Esophagus squamous epithelium (tissue), 5 donors: Measurements from ENCODE around the gene NCR1. TPM values are rescaled to one million over a fixed set of nuclear protein-coding genes. Genes with fewer than 3 reads are reported as not detected.
"Not testable (repeated sequence)": the region's sequence is repeated elsewhere in the genome, so short reads cannot be mapped to it uniquely, and the experiment has no call there.

Experiments used
- DNase-seq: peaks from one replicate; lab custom pipeline; 2025; lab: John Stamatoyannopoulos, UW
- H3K27ac ChIP-seq, 4 donors: fragments of 200-600 bp; sonication (generic); one replicate each; pipeline ENCODE4 v1.5.1; 2016 to 2019; ENCODE audit warnings: mild to moderate bottlenecking in 1 of 4
- H3K27me3 ChIP-seq, 4 donors: fragments of 200-600 bp; sonication (generic); 1 replicate in 3 of 4; 2 replicates in 1 of 4; pipeline versions ENCODE4 v1.5.1 to v1.6.0; 2017 to 2021; ENCODE audit warnings: antibody characterized with exemption in 1 of 4
- H3K36me3 ChIP-seq, 3 donors: fragments of 200-600 bp; sonication (generic); one replicate each; pipeline ENCODE4 v1.5.1; 2016 to 2019
- H3K4me1 ChIP-seq, 3 donors: fragments of 200-600 bp; sonication (generic); one replicate each; pipeline ENCODE4 v1.5.1; 2017 to 2019
- H3K4me3 ChIP-seq, 4 donors: fragments of 200-600 bp; sonication (generic); 1 replicate in 3 of 4; 2 replicates in 1 of 4; pipeline ENCODE4 v1.5.1; 2016 to 2019; ENCODE audit warnings: mild to moderate bottlenecking in 2 of 4, moderate library complexity in 1 of 4
- H3K9me3 ChIP-seq, 3 donors: fragments of 200-600 bp; sonication (generic); one replicate each; pipeline ENCODE4 v1.5.1; 2016 to 2019
- CTCF ChIP-seq, 6 experiments: fragments of 450-650 bp in 4 of 6; fragments of 200-600 bp in 2 of 6; sonication (generic) in 2 of 6; IDR thresholded peaks; one replicate each; pipeline ENCODE4 v1.5.1; 2016 to 2019; ENCODE audit warnings: antibody characterized with exemption in 6 of 6, mild to moderate bottlenecking in 4 of 6, moderate library complexity in 4 of 6
- POLR2A ChIP-seq, 4 donors: fragments of 450-650 bp; IDR thresholded peaks; one replicate each; pipeline ENCODE4 v1.6.1; 2017; ENCODE audit warnings: antibody characterized with exemption in 4 of 4, mild to moderate bottlenecking in 4 of 4, moderate library complexity in 3 of 4
- WGBS, 2 donors: methylation state at CpG; one replicate each; pipeline ENCODE4 v1.1.5; 2018; 5-methylcytosine and 5-hydroxymethylcytosine counted together
- intact Hi-C: fragments of 100-400 bp; cut with DNase I; formaldehyde crosslinking; loops from one replicate; pipeline ENCODE4 v1.15.0; 2022
- total RNA-seq, 4 donors: library from RNA; depleted of rRNA; stranded (reverse); fragments of >200 nt; gene quantifications; one replicate each; pipeline ENCODE4 v1.1.0, GENCODE V29; 2016
- donor health status: DM: yes; HTN: yes; CAD: no.

The NCR1 gene
- total RNA-seq: not detected

- DNase-seq: no peak
Observed at GRCh38 chr19:54905803-54906511, at the start of gene NCR1. TSS of gene NCR1 (plus strand) at chr19:54906148. CDS start at chr19:54906188, 40 bp downstream.

GRCh38 chr19:54858476-54858875 is 47.5 kb upstream of the NCR1 start:
- intact Hi-C loops, H3K27me3 ChIP-seq, H3K27ac ChIP-seq, H3K4me1 ChIP-seq, H3K9me3 ChIP-seq, DNase-seq, H3K36me3 ChIP-seq, H3K4me3 ChIP-seq: not testable (repeated sequence)
- 67% methylated on average over 1 of the region's 3 CpGs; no CpG with 5 or more reads in 1 of the 2 donors for WGBS, 2 donors

More at GRCh38 chr19:54905803-54906511, at the start of gene NCR1:
- Histone ChIP-seq H3K4me1 (no peaks in the 10 kb centered on the region), H3K27ac (no peak within 1 kb of the TSS), H3K4me3 (no peak within 1 kb of the TSS), H3K36me3 (no peaks in the 10 kb centered on the region), H3K9me3 (no peaks in the 10 kb centered on the region), H3K27me3 (no peaks in the 10 kb centered on the region)
- TF ChIP-seq POLR2A (IDR thresholded peaks at IDR 0.05): no peak
- TF ChIP-seq CTCF (IDR thresholded peaks at IDR 0.05): no peak
- 32 to 38% methylated on average over 5 to 12 of the region's 22 CpGs for WGBS, 2 donors
- intact Hi-C loops: no loop called here

- H3K27ac ChIP-seq, H3K27me3 ChIP-seq, H3K36me3 ChIP-seq, H3K9me3 ChIP-seq, intact Hi-C loops, H3K4me1 ChIP-seq, DNase-seq, H3K4me3 ChIP-seq: not testable (repeated sequence)
- WGBS, 2 donors: 50% methylated on average over 4 of the region's 7 CpGs; no CpG with 5 or more reads in 1 of the 2 donors
Observed at GRCh38 chr19:54859421-54859820, 46.5 kb upstream of the NCR1 start.

GRCh38 chr19:54863459-54863858 is 42.5 kb upstream of the NCR1 start:
- H3K4me3 ChIP-seq, intact Hi-C loops, DNase-seq, H3K27me3 ChIP-seq, H3K27ac ChIP-seq, H3K36me3 ChIP-seq, H3K9me3 ChIP-seq, H3K4me1 ChIP-seq: not testable (repeated sequence)
- 79% methylated on average over 2 of the region's 3 CpGs; no CpG with 5 or more reads in 1 of the 2 donors for WGBS, 2 donors

- no peaks in the 10 kb centered on the region for H3K36me3 ChIP-seq
- 49 to 53% methylated on average over 3 of the region's 3 CpGs for WGBS, 2 donors
Observed at GRCh38 chr19:54871696-54872095, 34.3 kb upstream of the NCR1 start.

GRCh38 chr19:54873990-54874389 is 32.0 kb upstream of the NCR1 start, which contains the start of gene FCAR:
TSS of gene FCAR (plus strand) at chr19:54874235. CDS start at chr19:54874290, 55 bp downstream.
- no peak within 1 kb of the TSS for H3K4me3 ChIP-seq
- DNase-seq: no peak
- H3K4me1 ChIP-seq: no peaks in the 10 kb centered on the region
- H3K9me3 ChIP-seq: no peaks in the 10 kb centered on the region
- H3K36me3 ChIP-seq: no peaks in the 10 kb centered on the region
- intact Hi-C loops: no loop called here
- H3K27ac ChIP-seq: no peak within 1 kb of the TSS
- TF ChIP-seq CTCF (IDR thresholded peaks at IDR 0.05): no peak
- 62 to 78% methylated on average over 8 of the region's 8 CpGs for WGBS, 2 donors
- no peaks in the 10 kb centered on the region for H3K27me3 ChIP-seq

More at GRCh38 chr19:54871696-54872095, 34.3 kb upstream of the NCR1 start:
- intact Hi-C loops: no loop called here
- H3K27ac ChIP-seq: no peak overlapping the region
- H3K9me3 ChIP-seq: no peaks in the 10 kb centered on the region
- TF ChIP-seq CTCF (IDR thresholded peaks at IDR 0.05) (no peak), POLR2A (IDR thresholded peaks at IDR 0.05) (no peak)
- peaks cover 0 to 3% (median 0%) of the 10 kb centered on the region in 4 donors for H3K27me3 ChIP-seq
- H3K4me1 ChIP-seq: no peaks in the 10 kb centered on the region
- no peak overlapping the region for H3K4me3 ChIP-seq
- DNase-seq: no peak
